GM18499 (cell line): ENCODE data around the gene FBN3.
"Not testable (repeated sequence)": the region's sequence is repeated elsewhere in the genome, so short reads cannot be mapped to it uniquely, and the experiment has no call there.

Experiments
- ATAC-seq: cut with Tn5 transposase; IDR thresholded peaks from one replicate; pipeline ENCODE4 v1.9.1; 2021; ENCODE audit warnings: moderate number of reproducible peaks; ENCODE audit not compliant: insufficient read depth, unreplicated experiment

The FBN3 gene

GRCh38 chr19:8033287-8034177, 115.9 kb downstream of the FBN3 start:
- not testable (repeated sequence) for ATAC-seq

- no peak for ATAC-seq
Measured at GRCh38 chr19:8030960-8031359, 118.4 kb downstream of the FBN3 start.

GRCh38 chr19:8028951-8029491, 120.4 kb downstream of the FBN3 start:
- no peak for ATAC-seq

- ATAC-seq = no peak
Measured at GRCh38 chr19:8025316-8025715, 124.1 kb downstream of the FBN3 start.

GRCh38 chr19:8024256-8024655, 125.1 kb downstream of the FBN3 start:
- ATAC-seq = not testable (repeated sequence)

GRCh38 chr19:8023371-8023770, 126.0 kb downstream of the FBN3 start:
- ATAC-seq = no peak

- no peak for ATAC-seq
Measured at GRCh38 chr19:8022275-8022674, 127.1 kb downstream of the FBN3 start.

- ATAC-seq = no peak
Measured at GRCh38 chr19:8021374-8021773, 128.0 kb downstream of the FBN3 start.

GRCh38 chr19:8020681-8021080, 128.7 kb downstream of the FBN3 start:
- ATAC-seq = no peak

- no peak for ATAC-seq
Measured at GRCh38 chr19:8017808-8018207, 131.6 kb downstream of the FBN3 start.
